ENCODE results near the gene PTH1R.

PTH1R gene

DNA sequence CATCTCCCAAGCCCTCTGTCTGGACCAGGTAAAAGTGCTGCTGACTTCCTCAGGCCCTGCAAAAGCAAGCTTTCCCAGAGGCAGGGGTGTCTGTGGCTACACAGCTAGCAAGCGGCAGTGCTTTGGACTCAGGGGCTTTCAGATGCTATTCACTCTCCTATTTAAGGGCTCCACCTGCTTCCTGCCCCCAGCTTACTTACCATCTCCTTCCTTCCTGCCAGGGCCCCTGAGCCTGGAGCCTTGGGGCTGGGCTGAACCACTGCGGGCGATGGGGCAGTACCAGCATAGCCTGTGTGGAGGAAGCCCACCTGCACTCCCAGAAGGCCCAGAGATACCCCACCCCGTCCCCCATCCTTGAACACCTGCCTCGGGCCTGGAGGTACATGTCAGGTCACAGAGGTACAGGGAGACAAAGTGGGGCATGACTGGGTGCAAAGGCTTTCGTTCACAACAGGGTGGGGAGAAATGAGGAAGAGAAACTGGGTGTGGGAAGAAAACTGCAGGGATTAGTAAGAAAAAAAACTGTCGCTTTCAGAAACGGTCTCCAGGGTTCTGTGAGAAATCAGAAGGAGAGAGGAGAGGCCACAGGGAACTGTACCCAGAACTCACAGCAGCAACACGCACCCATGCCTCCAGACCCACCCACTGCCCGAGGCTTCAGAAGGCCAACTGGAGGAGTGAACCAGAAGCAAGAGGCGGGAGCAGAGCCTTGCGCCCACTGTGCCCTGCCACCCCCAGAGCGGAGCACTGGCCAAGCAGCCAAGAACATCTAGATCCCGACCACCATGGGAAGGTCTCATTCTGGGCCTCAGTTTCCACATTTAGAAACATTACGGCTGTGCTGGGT, 49.6 kb downstream of the PTH1R start:
- peak in 1 of 51 donors; percentile 15 for DNase-seq

- DNase-seq = no peak
These were observed 50.2 kb downstream of the PTH1R start for GRCh38 chr3:46927718-46928073.

- no peak for DNase-seq
These were observed 50.8 kb downstream of the PTH1R start for GRCh38 chr3:46928282-46928681.

GRCh38 chr3:46929324-46929723, 51.8 kb downstream of the PTH1R start:
- DNase-seq = no peak

DNA sequence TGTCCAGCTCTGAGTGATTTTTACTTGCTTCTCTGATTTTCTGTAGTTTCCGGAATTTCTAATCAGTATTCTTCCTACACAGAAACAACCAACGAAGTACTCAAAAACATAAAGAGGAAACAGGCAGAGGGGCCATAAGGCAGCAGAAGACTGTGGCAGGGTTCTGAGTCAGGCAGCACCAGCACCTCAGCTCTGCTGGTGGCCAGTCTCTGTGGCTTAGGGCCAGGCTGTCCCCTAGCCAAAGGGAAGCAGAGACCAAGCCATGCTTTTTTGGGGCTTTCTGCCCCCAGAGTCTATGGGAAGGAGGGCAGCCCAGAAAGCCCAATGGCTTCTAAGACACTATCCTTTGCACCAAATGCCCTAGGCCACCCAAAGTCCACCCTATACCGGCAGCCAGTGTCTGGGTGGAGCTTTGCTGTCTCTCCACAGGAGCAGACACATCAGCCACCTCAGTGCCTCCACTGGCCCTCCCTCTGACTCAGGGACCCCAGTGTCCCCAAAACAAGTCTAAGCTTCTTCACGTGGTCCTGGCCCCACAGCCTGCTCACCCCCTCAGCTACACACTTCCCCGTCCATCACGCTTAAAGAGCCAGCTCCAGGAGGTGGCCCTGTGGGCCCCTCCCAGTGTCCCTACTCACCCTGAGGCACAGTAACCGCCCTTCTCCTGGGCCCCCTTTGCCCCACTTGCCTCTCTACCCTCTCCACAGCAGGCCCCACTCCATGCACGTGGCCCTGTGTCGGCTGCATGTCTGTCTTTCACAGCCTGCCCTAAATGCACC, 52.8 kb downstream of the PTH1R start:
- peak in 3 of 51 donors; percentile 19 to 33 (median 21) for DNase-seq

DNA sequence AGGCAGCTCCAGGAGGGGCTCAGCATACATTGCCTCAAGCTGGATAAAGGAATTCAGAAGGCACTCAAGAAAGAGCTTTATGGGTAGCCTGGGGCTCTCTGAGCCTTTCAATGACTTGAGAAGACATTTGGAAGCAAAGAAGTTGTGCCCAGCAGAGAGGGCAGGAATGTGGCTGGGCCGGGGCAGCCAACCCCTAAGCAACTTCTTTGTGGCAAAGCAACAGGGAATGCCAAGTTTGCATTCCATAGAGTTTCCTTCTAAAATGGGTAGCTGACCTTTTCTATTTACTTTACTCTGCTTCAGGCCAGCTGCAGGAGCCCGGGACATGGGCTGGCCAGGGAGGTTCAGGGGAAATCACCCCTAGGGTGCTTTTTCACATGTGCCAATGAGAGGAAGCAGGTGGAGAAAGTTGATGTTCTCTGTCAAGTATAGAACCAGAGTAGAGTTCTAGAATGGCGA, 53.5 kb downstream of the PTH1R start:
- peak in 1 of 51 donors; percentile 53 for DNase-seq

DNA sequence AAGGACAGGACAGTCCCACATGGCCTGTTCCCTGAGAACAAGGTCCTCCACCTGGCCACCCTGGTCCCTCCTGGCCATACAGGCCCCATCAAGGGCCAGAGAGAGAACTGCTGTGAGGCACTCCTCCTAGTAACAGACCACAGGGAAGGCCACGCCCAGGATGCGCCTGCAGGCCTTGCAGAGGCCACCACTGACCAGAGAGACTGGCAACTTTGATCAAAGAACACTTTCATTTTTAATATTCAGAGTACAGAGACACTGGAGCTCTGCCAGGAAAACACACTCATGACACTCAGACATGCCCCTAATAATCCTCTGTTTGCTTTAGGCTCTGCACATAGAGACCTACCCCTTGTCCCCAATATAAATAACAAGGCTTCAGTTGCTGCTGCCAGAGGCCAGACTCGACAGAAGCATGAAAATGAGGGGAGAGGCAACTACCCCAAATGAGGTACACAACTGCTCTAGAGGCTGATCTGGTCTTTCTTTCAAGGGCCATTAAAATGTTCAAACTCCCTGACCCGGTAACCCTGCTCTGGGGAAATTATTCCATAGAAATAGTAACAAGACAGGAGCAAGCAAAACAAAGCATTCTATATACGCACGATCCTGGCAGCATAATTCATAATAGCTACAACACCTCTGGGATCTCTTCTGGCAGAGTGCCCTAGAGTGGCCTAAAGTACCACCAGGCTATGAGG, 54.3 kb downstream of the PTH1R start:
- peak in 3 of 51 donors; percentile 18 to 33 (median 19) for DNase-seq

GRCh38 chr3:46932455-46933225, 55.1 kb downstream of the PTH1R start:
- no peak for DNase-seq

GRCh38 chr3:46933261-46933660, 55.7 kb downstream of the PTH1R start:
- no peak for DNase-seq

DNA sequence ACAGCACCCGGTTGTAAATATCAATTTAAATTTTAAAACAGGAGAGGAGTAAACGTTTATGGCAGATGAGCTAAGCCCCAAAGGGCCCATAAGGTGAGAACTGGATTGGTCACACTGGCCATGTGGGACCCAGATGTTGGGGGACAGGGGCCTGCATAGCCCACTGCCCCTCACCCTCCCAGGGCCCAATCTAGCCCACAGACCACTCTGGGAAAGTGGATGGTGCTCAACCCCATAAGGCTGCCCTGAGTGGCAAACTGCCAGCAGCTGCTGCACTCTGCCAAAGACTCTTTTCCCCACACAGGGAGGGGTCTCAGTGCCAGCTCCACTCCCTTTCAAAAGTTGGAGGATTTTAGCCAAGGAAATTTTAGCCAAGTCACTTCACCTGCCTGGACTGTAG, 56.6 kb downstream of the PTH1R start:
- DNase-seq = peak in 2 of 51 donors; percentile 13 to 35

GRCh38 chr3:46934498-46935167, 57.1 kb downstream of the PTH1R start:
- peak in 6 of 51 donors; percentile 6 to 32 (median 12) for DNase-seq

DNA sequence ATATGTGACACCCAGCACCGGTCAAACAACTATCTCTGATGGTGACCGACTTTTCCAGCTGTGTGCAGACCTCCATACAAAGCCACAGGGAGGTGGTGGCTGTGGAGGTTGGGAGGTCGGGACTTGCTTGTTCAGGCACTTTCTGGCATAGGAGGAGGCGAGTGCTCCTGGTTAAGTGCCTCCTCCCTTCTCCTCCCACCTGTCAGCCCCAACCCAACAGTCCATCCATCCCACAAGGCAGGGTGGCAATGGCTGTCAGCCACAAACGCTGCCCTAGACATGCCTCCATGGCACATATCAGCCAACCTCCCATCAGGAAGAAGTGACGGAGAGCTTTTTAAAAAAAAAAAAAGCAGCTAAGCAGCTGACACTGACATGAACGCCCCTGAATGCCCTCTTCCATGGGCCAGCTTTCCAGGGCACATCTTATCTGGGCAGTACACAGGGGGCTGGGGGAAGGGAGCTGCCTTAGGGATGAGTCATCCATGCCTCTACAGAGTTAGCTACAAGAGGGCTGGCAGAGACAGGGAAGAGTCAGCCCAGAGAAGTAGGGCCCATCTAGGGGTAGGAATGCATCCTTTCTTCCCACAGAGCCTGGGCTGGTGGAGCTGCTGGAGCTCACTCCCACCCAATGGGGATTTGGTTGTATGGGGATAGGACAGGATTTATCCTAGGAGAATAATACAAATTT, 57.8 kb downstream of the PTH1R start:
- peak in 18 of 51 donors; percentile 6 to 79 (median 32) for DNase-seq

DNA sequence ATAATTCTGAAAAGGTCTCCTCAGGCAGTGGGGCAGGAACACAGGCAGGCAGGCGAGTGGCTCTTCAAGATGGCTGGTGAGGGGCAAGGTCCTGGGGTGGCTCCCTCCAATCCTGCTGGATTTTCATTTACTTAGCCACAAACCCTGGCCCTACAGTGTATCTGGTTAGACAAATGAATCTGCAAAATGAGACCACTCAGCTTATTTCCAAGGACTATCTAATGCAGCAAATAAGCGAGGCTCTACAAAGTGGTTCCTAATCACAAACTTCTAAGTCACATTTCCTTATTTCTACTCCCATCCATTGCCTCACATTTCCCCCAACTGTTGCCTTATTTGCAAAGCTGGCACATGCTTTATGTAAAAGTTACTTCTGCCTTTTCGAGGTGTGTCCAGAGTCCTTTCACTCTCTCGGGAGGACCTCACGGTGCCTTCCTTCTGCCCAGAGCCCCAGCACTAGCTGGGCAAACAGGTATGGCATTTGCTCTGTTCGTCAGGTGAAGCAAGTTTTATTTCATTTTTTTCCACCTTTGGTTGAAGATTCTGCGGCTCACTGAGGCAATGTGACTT, 58.6 kb downstream of the PTH1R start:
- DNase-seq = no peak

DNA sequence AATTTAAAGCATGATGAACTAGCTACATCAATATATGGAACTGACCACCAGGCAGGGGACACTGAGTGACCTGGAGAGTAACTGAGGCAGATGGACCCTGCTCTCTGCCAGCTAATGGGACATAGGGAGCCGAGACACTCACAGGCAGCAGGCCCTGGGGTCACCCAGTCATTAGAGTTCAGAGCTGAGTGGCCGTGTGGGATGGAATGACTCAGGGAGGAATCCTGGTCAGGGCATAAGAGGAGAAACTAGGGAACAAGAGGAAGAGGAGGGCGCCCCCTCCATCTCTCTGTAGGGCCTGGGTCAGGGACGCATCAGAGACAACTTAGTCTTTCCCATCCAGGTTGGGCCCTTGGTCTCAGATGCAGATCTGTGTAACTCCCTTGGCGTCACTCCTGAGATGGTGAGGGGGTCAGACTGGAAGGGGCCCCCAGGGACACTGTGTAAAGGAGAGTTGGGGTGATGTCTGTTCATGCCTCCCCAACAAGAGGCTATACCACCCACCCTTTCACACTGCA, 59.3 kb downstream of the PTH1R start:
- DNase-seq = no peak

- DNase-seq = no peak
These were observed 60.6 kb downstream of the PTH1R start for GRCh38 chr3:46938118-46938517.

- DNase-seq = no peak
These were observed 62.3 kb downstream of the PTH1R start for GRCh38 chr3:46939578-46940445.

- DNase-seq = no peak
These were observed 64.6 kb downstream of the PTH1R start for GRCh38 chr3:46942076-46942475.

Data from hypothalamus (tissue), 51 donors.